ENCODE measurements around the gene COL5A1. TPM values are rescaled to one million over a fixed set of nuclear protein-coding genes. Genes with fewer than 3 reads are reported as not detected.

Gene COL5A1
- polyA plus RNA-seq, 3 donors: 0.01 TPM; not detected in 2

DNA sequence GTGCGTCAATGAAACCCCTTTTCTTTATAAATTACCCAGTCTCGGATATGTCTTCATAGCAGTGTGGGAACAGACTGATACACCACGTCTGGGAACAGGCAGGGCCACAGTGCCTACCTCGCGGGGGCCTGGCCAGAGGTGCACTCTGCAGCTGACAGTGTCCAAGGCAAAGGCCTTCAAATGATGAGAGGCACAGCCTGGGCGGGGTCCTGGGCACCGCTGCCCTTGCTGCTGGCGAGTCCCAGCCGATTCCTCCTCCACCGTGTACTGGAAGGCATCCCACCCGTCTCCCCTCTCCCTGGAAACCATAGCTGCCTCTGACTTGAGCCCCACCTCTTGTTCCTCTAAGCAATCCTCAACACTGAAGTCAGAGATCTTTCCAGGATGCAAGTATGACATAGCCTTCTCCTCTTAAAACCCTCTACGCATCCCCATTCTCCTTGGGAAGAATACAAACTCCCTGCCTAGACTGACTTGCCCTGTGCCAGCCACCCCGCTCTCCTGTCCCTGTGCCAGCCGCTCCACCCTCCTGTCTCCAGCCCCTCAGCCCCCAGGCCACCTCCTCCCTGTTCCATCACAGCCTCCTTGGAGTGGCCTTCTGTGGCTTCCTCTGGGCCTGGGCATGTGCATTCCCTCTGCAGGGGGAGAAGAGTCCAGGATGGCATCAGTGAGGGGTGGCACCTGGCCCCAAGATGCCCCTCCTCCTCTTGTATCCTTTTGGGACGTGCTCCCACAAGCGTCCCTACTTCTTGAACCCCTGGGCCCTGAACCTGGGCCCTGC lies 8.1 kb upstream of the COL5A1 start:
- H3K36me3 Mint-ChIP-seq: no peaks in the 10 kb centered on the region
- no peaks in the 10 kb centered on the region for H3K9me3 ChIP-seq (replicated peaks in 1 of 2; ENCODE audit: control insufficient read depth in 1 of 2, insufficient read depth in 1 of 2, low read length in 2 of 2)
- H3K27ac Mint-ChIP-seq: no peak overlapping the region
- no peak overlapping the region for H3K4me3 ChIP-seq (replicated peaks in 1 of 3; ENCODE audit: low read depth in 2 of 3, low read length in 3 of 3)
- H3K4me1 Mint-ChIP-seq: no peaks in the 10 kb centered on the region
- H3K4me1 ChIP-seq (ENCODE audit: control insufficient read depth in 1 of 2, insufficient read depth in 2 of 2, low read length in 2 of 2): no peaks in the 10 kb centered on the region
- peaks cover 0 to 5% (median 3%) of the 10 kb centered on the region in 3 donors for H3K27me3 Mint-ChIP-seq (ENCODE audit: low read depth in 3 of 3)
- WGBS (ENCODE audit: insufficient coverage): 98% methylated on average over 11 of the region's 16 CpGs
- no peak overlapping the region for H3K4me2 ChIP-seq (replicated peaks; ENCODE audit: extremely low read depth, low read length, poor library complexity, severe bottlenecking)
- no peak overlapping the region for H3K4me3 Mint-ChIP-seq
- no peaks in the 10 kb centered on the region for H3K9me3 Mint-ChIP-seq
- no peaks in the 10 kb centered on the region for H3K36me3 ChIP-seq (replicated peaks in 1 of 2; ENCODE audit: control insufficient read depth in 1 of 2, insufficient read depth in 2 of 2, low read length in 2 of 2)
- no peak overlapping the region for H2AFZ ChIP-seq (ENCODE audit: insufficient read depth, low read depth, low read length, poor library complexity, severe bottlenecking)
- H4K20me1 ChIP-seq (ENCODE audit: insufficient read depth, low read length): no peaks in the 10 kb centered on the region
- no peak overlapping the region for H3K9ac ChIP-seq (ENCODE audit: insufficient read depth, low read length, poor library complexity, severe bottlenecking)
- no peaks in the 10 kb centered on the region for H3K79me2 ChIP-seq (ENCODE audit: insufficient read depth, low read length)
- intact Hi-C loops (cut with micrococcal nuclease): no loop called here
- H3K27ac ChIP-seq (ENCODE audit: low read depth in 1 of 2, low read length in 2 of 2): no peak overlapping the region
- no peaks in the 10 kb centered on the region for H3K27me3 ChIP-seq (ENCODE audit: control insufficient read depth in 2 of 2, insufficient read depth in 2 of 2, low read length in 2 of 2)
- DNase-seq: no peak
- TF ChIP-seq, protein P1, sequence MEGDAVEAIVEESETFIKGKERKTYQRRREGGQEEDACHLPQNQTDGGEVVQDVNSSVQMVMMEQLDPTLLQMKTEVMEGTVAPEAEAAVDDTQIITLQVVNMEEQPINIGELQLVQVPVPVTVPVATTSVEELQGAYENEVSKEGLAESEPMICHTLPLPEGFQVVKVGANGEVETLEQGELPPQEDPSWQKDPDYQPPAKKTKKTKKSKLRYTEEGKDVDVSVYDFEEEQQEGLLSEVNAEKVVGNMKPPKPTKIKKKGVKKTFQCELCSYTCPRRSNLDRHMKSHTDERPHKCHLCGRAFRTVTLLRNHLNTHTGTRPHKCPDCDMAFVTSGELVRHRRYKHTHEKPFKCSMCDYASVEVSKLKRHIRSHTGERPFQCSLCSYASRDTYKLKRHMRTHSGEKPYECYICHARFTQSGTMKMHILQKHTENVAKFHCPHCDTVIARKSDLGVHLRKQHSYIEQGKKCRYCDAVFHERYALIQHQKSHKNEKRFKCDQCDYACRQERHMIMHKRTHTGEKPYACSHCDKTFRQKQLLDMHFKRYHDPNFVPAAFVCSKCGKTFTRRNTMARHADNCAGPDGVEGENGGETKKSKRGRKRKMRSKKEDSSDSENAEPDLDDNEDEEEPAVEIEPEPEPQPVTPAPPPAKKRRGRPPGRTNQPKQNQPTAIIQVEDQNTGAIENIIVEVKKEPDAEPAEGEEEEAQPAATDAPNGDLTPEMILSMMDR (IDR thresholded peaks at IDR 0.05): no peak

GRCh38 chr9:134634176-134634575 lies 7.4 kb upstream of the COL5A1 start:
- Mint-ChIP-seq H3K4me3 (no peak overlapping the region), H3K27me3 (ENCODE audit: low read depth in 3 of 3) (peaks cover 0 to 11% (median 3%) of the 10 kb centered on the region in 3 donors), H3K9me3 (no peaks in the 10 kb centered on the region), H3K4me1 (no peaks in the 10 kb centered on the region), H3K27ac (no peak overlapping the region), H3K36me3 (no peaks in the 10 kb centered on the region)
- H3K27ac ChIP-seq (ENCODE audit: low read depth in 1 of 2, low read length in 2 of 2): no peak overlapping the region
- H4K20me1 ChIP-seq (ENCODE audit: insufficient read depth, low read length): no peaks in the 10 kb centered on the region
- TF ChIP-seq, protein P1 (IDR thresholded peaks at IDR 0.05): no peak
- H3K9ac ChIP-seq (ENCODE audit: insufficient read depth, low read length, poor library complexity, severe bottlenecking): no peak overlapping the region
- no peaks in the 10 kb centered on the region for H3K9me3 ChIP-seq (replicated peaks in 1 of 2; ENCODE audit: control insufficient read depth in 1 of 2, insufficient read depth in 1 of 2, low read length in 2 of 2)
- H2AFZ ChIP-seq (ENCODE audit: insufficient read depth, low read depth, low read length, poor library complexity, severe bottlenecking): no peak overlapping the region
- no peak for DNase-seq
- WGBS (ENCODE audit: insufficient coverage): 94% methylated on average over 9 of the region's 9 CpGs
- no peak overlapping the region for H3K4me2 ChIP-seq (replicated peaks; ENCODE audit: extremely low read depth, low read length, poor library complexity, severe bottlenecking)
- H3K79me2 ChIP-seq (ENCODE audit: insufficient read depth, low read length): no peaks in the 10 kb centered on the region
- intact Hi-C loops (cut with micrococcal nuclease): no loop called here
- no peaks in the 10 kb centered on the region for H3K36me3 ChIP-seq (replicated peaks in 1 of 2; ENCODE audit: control insufficient read depth in 1 of 2, insufficient read depth in 2 of 2, low read length in 2 of 2)
- H3K27me3 ChIP-seq (ENCODE audit: control insufficient read depth in 2 of 2, insufficient read depth in 2 of 2, low read length in 2 of 2): no peaks in the 10 kb centered on the region
- H3K4me3 ChIP-seq (replicated peaks in 1 of 3; ENCODE audit: low read depth in 2 of 3, low read length in 3 of 3): no peak overlapping the region
- no peaks in the 10 kb centered on the region for H3K4me1 ChIP-seq (ENCODE audit: control insufficient read depth in 1 of 2, insufficient read depth in 2 of 2, low read length in 2 of 2)

All from CD14-positive monocyte (primary cell).